Astrocyte (in vitro differentiated cells and primary cell): ENCODE results near the gene NXNL2. TPM values are rescaled to one million over a fixed set of nuclear protein-coding genes. Genes with fewer than 3 reads are reported as not detected.

ENCODE experiments used
- DNase-seq: peaks from one replicate; pipeline ENCODE4 v3.0.0-alpha.2; 2010; ENCODE audit warnings: low read depth
- FAIRE-seq: peaks from 2 replicates; lab custom pipeline; 2011; peaks lifted over from hg19 to GRCh38; lab: Jason Lieb, UNC
- H2AFZ ChIP-seq: 2 replicates; pipeline ENCODE4 v1.6.0; 2012; ENCODE audit warnings: low read depth, low read length, inconsistent platforms
- H3K27ac ChIP-seq: 2 replicates; pipeline ENCODE4 v1.5.1; 2011; ENCODE audit warnings: low read depth, low read length, inconsistent platforms
- H3K27me3 ChIP-seq: 2 replicates; pipeline ENCODE4 v1.6.0; 2011; ENCODE audit warnings: low read length, inconsistent platforms; ENCODE audit not compliant: insufficient read depth
- H3K36me3 ChIP-seq: 2 replicates; pipeline ENCODE4 v1.5.1; 2011; ENCODE audit warnings: low read length, inconsistent platforms; ENCODE audit not compliant: insufficient read depth
- H3K4me1 ChIP-seq: 2 replicates; pipeline ENCODE4 v1.5.1; 2011; ENCODE audit warnings: low read length, inconsistent platforms; ENCODE audit not compliant: insufficient read depth
- H3K4me2 ChIP-seq: 2 replicates; pipeline ENCODE4 v1.6.0; 2012; ENCODE audit warnings: low read length, inconsistent platforms
- H3K4me3 ChIP-seq: 2 replicates; pipeline ENCODE4 v1.5.1; 2011; ENCODE audit warnings: low read depth, mild to moderate bottlenecking, low read length, inconsistent platforms; ENCODE audit not compliant: insufficient read depth
- H3K79me2 ChIP-seq: 2 replicates; pipeline ENCODE4 v1.6.0; 2012; ENCODE audit warnings: mild to moderate bottlenecking, low read length, inconsistent platforms; ENCODE audit not compliant: insufficient read depth
- H3K9ac ChIP-seq: 2 replicates; pipeline ENCODE4 v1.6.0; 2012; ENCODE audit warnings: mild to moderate bottlenecking, low read length, inconsistent platforms
- H3K9me3 ChIP-seq: 2 replicates; pipeline ENCODE4 v1.5.1; 2012; ENCODE audit warnings: low read depth, mild to moderate bottlenecking, low read length, inconsistent platforms; ENCODE audit not compliant: insufficient read depth
- H4K20me1 ChIP-seq: 2 replicates; pipeline ENCODE4 v1.6.0; 2012; ENCODE audit warnings: low read length, inconsistent platforms; ENCODE audit not compliant: insufficient read depth
- H3K27ac Mint-ChIP-seq: one replicate; pipeline ENCODE4 v1.8.0; 2021; ENCODE audit warnings: mild to moderate bottlenecking, mixed read lengths; ENCODE audit not compliant: unreplicated experiment
- H3K27me3 Mint-ChIP-seq: one replicate; pipeline ENCODE4 v1.8.0; 2021; ENCODE audit warnings: low read depth, mixed read lengths; ENCODE audit not compliant: unreplicated experiment
- H3K36me3 Mint-ChIP-seq: one replicate; pipeline ENCODE4 v1.8.0; 2021; ENCODE audit warnings: low read depth, mixed read lengths; ENCODE audit not compliant: unreplicated experiment
- H3K4me1 Mint-ChIP-seq: one replicate; pipeline ENCODE4 v1.8.0; 2021; ENCODE audit warnings: low read depth, mixed read lengths; ENCODE audit not compliant: unreplicated experiment
- H3K4me3 Mint-ChIP-seq: one replicate; pipeline ENCODE4 v1.8.0; 2021; ENCODE audit warnings: mild to moderate bottlenecking, moderate library complexity, mixed read lengths; ENCODE audit not compliant: unreplicated experiment
- H3K9me3 Mint-ChIP-seq: one replicate; pipeline ENCODE4 v1.8.0; 2021; ENCODE audit warnings: mild to moderate bottlenecking, mixed read lengths; ENCODE audit not compliant: unreplicated experiment
- EZH2 ChIP-seq: IDR thresholded peaks from 2 replicates; pipeline ENCODE4 v1.6.1; 2012; ENCODE audit warnings: mild to moderate bottlenecking, low read length, inconsistent platforms; ENCODE audit not compliant: insufficient read depth
- total RNA-seq: library from RNA; stranded (reverse); gene quantifications from 2 replicates; pipeline ENCODE4 v1.2.1, GENCODE V29; 2021
- TF ChIP-seq, protein P1 (sequence below): IDR thresholded peaks from 2 replicates; pipeline ENCODE4 v1.5.1; 2011; ENCODE audit warnings: low read depth, mild to moderate bottlenecking, inconsistent platforms, low read length, moderate library complexity; ENCODE audit not compliant: insufficient read depth

The NXNL2 gene
- total RNA-seq, 1 donor from 2014 or later: 1.6 TPM

DNA sequence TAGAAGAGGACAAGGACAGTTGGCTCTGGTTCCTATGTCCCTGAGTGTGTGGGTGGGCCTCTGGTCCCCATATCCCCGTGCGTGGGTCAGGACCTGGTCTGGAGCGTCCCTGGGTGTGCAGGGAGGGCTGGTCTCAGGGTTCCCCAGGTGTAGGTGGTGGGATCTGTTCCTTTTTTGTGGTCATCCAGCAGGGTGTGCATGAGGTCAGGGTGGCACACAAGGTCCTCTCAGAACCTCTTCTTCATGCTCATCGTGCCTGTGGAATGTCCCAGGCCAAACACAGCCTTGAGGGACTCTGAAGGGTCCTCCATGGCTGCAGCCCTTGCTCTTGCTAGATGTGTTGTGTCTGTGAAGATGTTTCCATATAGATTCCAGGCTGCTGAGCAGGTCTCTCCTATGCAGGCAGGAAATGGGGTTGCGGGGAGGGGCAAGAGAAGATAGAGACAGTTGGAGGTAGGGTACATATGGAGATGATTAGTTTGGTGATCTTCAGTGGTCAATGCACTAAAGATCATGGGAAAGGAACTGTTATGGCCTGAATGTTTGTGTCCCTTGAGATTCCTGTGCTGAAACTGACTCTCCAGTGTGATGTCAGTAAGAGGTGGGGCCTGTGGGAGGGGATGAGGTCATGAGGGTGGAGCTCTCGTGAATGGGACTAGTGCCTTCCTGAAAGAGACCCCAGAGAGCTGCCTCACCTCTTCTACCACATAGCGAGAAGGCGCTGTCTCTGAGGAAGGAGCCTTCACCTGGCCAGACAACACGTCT is 53.1 kb downstream of the NXNL2 start:
- no peaks in the 10 kb centered on the region for H4K20me1 ChIP-seq
- no peak overlapping the region for H3K4me3 Mint-ChIP-seq
- H3K9me3 Mint-ChIP-seq: peaks cover 15% of the 10 kb centered on the region
- H3K27ac Mint-ChIP-seq: peak overlapping the region; percentile 41
- H3K9me3 ChIP-seq: no peaks in the 10 kb centered on the region
- FAIRE-seq (no peak), DNase-seq (no peak)
- H3K4me1 ChIP-seq: peaks cover 10% of the 10 kb centered on the region
- H3K36me3 ChIP-seq: no peaks in the 10 kb centered on the region
- no peaks in the 10 kb centered on the region for H3K4me1 Mint-ChIP-seq
- no peak overlapping the region for H2AFZ ChIP-seq
- H3K9ac ChIP-seq: no peak overlapping the region
- no peaks in the 10 kb centered on the region for H3K27me3 ChIP-seq
- TF ChIP-seq EZH2: no peak
- peaks cover 10% of the 10 kb centered on the region for H3K27me3 Mint-ChIP-seq
- no peak overlapping the region for H3K4me2 ChIP-seq
- no peaks in the 10 kb centered on the region for H3K36me3 Mint-ChIP-seq
- H3K4me3 ChIP-seq: no peak overlapping the region
- no peak overlapping the region for H3K27ac ChIP-seq
- no peaks in the 10 kb centered on the region for H3K79me2 ChIP-seq

DNA sequence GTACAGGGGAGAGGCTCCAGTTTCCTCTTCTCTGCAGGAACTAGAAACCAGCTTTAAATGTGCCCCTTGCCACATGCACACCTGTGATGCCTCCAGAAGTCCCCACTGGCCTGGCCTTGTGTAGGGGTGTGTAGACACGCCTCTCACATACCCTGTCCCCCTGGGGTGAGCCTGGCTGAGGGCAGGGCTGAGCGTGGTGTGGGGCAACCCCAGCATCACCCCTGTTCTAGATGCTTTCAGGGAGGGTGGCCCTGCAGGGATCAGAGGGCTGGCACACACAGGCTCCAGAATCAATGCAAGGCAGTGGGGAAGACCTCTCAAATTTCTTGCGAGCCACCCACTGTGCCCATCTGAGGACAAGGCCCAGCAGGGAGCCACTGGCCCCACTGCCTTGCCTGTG is 54.7 kb downstream of the NXNL2 start:
- no peak overlapping the region for H2AFZ ChIP-seq
- no peaks in the 10 kb centered on the region for H3K36me3 ChIP-seq
- FAIRE-seq: no peak
- no peak overlapping the region for H3K9ac ChIP-seq
- H3K4me1 ChIP-seq: no peaks in the 10 kb centered on the region
- H3K4me3 Mint-ChIP-seq: no peak overlapping the region
- H3K4me1 Mint-ChIP-seq: no peaks in the 10 kb centered on the region
- H3K4me2 ChIP-seq: no peak overlapping the region
- H3K4me3 ChIP-seq: no peak overlapping the region
- H3K27me3 ChIP-seq: no peaks in the 10 kb centered on the region
- H3K27me3 Mint-ChIP-seq: peaks cover 3% of the 10 kb centered on the region
- peaks cover 12% of the 10 kb centered on the region for H3K9me3 Mint-ChIP-seq
- no peak for DNase-seq
- TF ChIP-seq, protein P1, sequence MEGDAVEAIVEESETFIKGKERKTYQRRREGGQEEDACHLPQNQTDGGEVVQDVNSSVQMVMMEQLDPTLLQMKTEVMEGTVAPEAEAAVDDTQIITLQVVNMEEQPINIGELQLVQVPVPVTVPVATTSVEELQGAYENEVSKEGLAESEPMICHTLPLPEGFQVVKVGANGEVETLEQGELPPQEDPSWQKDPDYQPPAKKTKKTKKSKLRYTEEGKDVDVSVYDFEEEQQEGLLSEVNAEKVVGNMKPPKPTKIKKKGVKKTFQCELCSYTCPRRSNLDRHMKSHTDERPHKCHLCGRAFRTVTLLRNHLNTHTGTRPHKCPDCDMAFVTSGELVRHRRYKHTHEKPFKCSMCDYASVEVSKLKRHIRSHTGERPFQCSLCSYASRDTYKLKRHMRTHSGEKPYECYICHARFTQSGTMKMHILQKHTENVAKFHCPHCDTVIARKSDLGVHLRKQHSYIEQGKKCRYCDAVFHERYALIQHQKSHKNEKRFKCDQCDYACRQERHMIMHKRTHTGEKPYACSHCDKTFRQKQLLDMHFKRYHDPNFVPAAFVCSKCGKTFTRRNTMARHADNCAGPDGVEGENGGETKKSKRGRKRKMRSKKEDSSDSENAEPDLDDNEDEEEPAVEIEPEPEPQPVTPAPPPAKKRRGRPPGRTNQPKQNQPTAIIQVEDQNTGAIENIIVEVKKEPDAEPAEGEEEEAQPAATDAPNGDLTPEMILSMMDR: no peak
- TF ChIP-seq EZH2: no peak
- H3K27ac ChIP-seq: no peak overlapping the region
- H3K9me3 ChIP-seq: no peaks in the 10 kb centered on the region
- H3K27ac Mint-ChIP-seq: no peak overlapping the region
- no peaks in the 10 kb centered on the region for H3K36me3 Mint-ChIP-seq
- no peaks in the 10 kb centered on the region for H4K20me1 ChIP-seq
- H3K79me2 ChIP-seq: no peaks in the 10 kb centered on the region

DNA sequence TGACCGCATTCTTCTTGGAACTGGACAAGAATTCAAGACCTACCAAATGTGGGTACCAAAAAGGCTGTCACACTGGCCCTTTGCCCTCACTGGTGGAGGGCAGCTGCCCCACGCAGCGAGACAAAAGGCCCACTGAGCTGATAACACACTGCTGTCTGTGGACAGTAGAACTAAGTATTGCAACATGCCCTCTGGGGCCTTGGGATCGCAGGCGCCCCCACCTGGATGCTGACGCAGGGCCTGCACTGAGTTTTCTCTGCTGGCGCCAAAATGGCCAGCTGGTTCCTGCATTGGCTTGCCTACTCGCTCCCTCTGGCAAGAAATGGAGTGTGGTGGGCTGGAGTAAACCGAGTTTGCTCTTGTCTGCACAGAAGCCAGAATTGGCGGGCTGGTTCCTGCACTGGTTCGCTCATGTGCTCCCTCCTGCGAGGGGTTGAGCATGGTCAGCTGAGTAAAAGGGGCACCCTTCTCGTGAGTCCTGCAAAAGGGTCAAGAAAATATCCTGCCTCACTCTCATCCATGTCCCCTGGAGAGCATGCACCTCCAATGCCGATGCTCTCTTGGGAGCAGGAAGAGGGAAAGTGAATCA is 55.7 kb downstream of the NXNL2 start:
- H3K27ac Mint-ChIP-seq: no peak overlapping the region
- Histone ChIP-seq H4K20me1 (no peaks in the 10 kb centered on the region), H3K4me3 (no peak overlapping the region), H3K36me3 (no peaks in the 10 kb centered on the region), H3K9ac (no peak overlapping the region), H3K4me1 (no peaks in the 10 kb centered on the region), H3K27ac (no peak overlapping the region), H3K79me2 (no peaks in the 10 kb centered on the region), H3K27me3 (no peaks in the 10 kb centered on the region), H2AFZ (no peak overlapping the region), H3K9me3 (no peaks in the 10 kb centered on the region), H3K4me2 (no peak overlapping the region)
- DNase-seq (no peak), FAIRE-seq (no peak)
- TF ChIP-seq EZH2: no peak
- TF ChIP-seq, protein P1: no peak
- no peaks in the 10 kb centered on the region for H3K4me1 Mint-ChIP-seq
- peaks cover 12% of the 10 kb centered on the region for H3K9me3 Mint-ChIP-seq
- H3K36me3 Mint-ChIP-seq: no peaks in the 10 kb centered on the region
- H3K27me3 Mint-ChIP-seq: peaks cover 3% of the 10 kb centered on the region
- no peak overlapping the region for H3K4me3 Mint-ChIP-seq
